Endothelial cell of umbilical vein (primary cell): Measurements from ENCODE around the gene KRTAP13-2. TPM values are rescaled to one million over a fixed set of nuclear protein-coding genes. Genes with fewer than 3 reads are reported as not detected.

Experiments
- BruUV-seq: library from RNA; stranded (reverse); fragments of 400-500 nt; replicated peaks from 2 replicates; lab custom pipeline; 2021; lab: Mats Ljungman, UMichigan
- CTCF ChIA-PET: fragments of 300-600, 350-600 bp; sonication (Branson Sonifier 250); formaldehyde crosslinking; loops from one replicate; lab custom pipeline; 2021; ENCODE audit warnings: antibody characterized with exemption, inconsistent platforms; lab: Charles Lee
- POLR2A ChIA-PET: fragments of 300-600, 350-600 bp; sonication (Branson Sonifier 250); formaldehyde crosslinking; loops from one replicate; lab custom pipeline; 2021; ENCODE audit warnings: antibody characterized with exemption, inconsistent platforms; lab: Charles Lee
- DNase-seq: peaks from one replicate; pipeline ENCODE4 v3.0.0-alpha.2; 2011; ENCODE audit warnings: low read depth, low spot score
- FAIRE-seq: peaks from 2 replicates; lab custom pipeline; 2011; peaks lifted over from hg19 to GRCh38; lab: Jason Lieb, UNC
- H2AFZ ChIP-seq: 2 replicates; pipeline ENCODE4 v1.6.0; 2012; ENCODE audit warnings: low read depth, low read length, control low read depth, inconsistent platforms
- H3K27ac ChIP-seq: 2 replicates; pipeline ENCODE4 v1.5.1; 2011; ENCODE audit warnings: low read depth, mild to moderate bottlenecking, control low read depth, low read length, moderate library complexity; ENCODE audit not compliant: insufficient read depth
- H3K27me3 ChIP-seq, 2 experiments: 2 replicates each; pipeline versions ENCODE4 v1.6.0 to v1.6.1; 2011; ENCODE audit warnings: low read length in 2 of 2, mixed read lengths in 1 of 2; ENCODE audit not compliant: control insufficient read depth in 2 of 2, insufficient read depth in 2 of 2
- H3K36me3 ChIP-seq, 2 experiments: 2 replicates in 1 of 2; 3 replicates in 1 of 2; pipeline ENCODE4 v1.5.1; 2011; ENCODE audit warnings: low read length in 2 of 2, mild to moderate bottlenecking in 1 of 2, moderate library complexity in 1 of 2; ENCODE audit not compliant: control insufficient read depth in 2 of 2, insufficient read depth in 2 of 2; ENCODE audit errors: extremely low read depth in 1 of 2
- H3K4me1 ChIP-seq: 3 replicates; pipeline ENCODE4 v1.5.1; 2011; ENCODE audit warnings: mild to moderate bottlenecking, low read length; ENCODE audit not compliant: control insufficient read depth, insufficient read depth; ENCODE audit errors: extremely low read depth
- H3K4me2 ChIP-seq: 2 replicates; pipeline ENCODE4 v1.6.1; 2011; ENCODE audit warnings: low read length, control low read depth, mixed read lengths; ENCODE audit not compliant: insufficient read depth
- H3K4me3 ChIP-seq, 3 experiments: fragments of 200-600 bp in 1 of 3; sonication (generic), shearing (Covaris generic) in 1 of 3; replicated peaks in 1 of 3; 2 replicates each; pipeline ENCODE4 v1.5.1; 2011 to 2016; ENCODE audit warnings: control low read depth in 3 of 3, low read length in 3 of 3, mild to moderate bottlenecking in 2 of 3, inconsistent platforms in 1 of 3, low read depth in 1 of 3, moderate library complexity in 1 of 3; ENCODE audit not compliant: insufficient read depth in 1 of 3
- H3K79me2 ChIP-seq: 2 replicates; pipeline ENCODE4 v1.6.0; 2012; ENCODE audit warnings: low read length, inconsistent platforms; ENCODE audit not compliant: control insufficient read depth, insufficient read depth
- H3K9ac ChIP-seq: replicated peaks from 2 replicates; pipeline ENCODE3; 2011; ENCODE audit warnings: low read length, control low read depth; ENCODE audit not compliant: insufficient read depth; ENCODE audit errors: extremely low read depth
- H3K9me1 ChIP-seq: replicated peaks from 3 replicates; pipeline ENCODE4 v1.6.0; 2011; ENCODE audit warnings: mild to moderate bottlenecking, low read length; ENCODE audit not compliant: control insufficient read depth, insufficient read depth; ENCODE audit errors: extremely low read depth
- H3K9me3 ChIP-seq: replicated peaks from 2 replicates; pipeline ENCODE4 v1.5.1; 2012; ENCODE audit warnings: low read length, inconsistent platforms; ENCODE audit not compliant: control insufficient read depth, insufficient read depth
- H4K20me1 ChIP-seq: replicated peaks from 2 replicates; pipeline ENCODE3; 2011; ENCODE audit warnings: mild to moderate bottlenecking, low read length; ENCODE audit not compliant: control insufficient read depth, insufficient read depth; ENCODE audit errors: extremely low read depth
- CTCF ChIP-seq, 2 donors: IDR thresholded peaks; 1 replicate in 1 of 2; 2 replicates in 1 of 2; pipeline ENCODE4 v1.5.1; 2011; ENCODE audit warnings: low read length in 2 of 2, mild to moderate bottlenecking in 2 of 2, moderate library complexity in 2 of 2, control low read depth in 1 of 2, inconsistent platforms in 1 of 2, low read depth in 1 of 2; ENCODE audit not compliant: insufficient read depth in 1 of 2; ENCODE audit errors: extremely low read depth in 1 of 2
- EZH2 ChIP-seq: IDR thresholded peaks from 2 replicates; pipeline ENCODE4 v1.6.1; 2012; ENCODE audit warnings: borderline replicate concordance, low read depth, mild to moderate bottlenecking, moderate library complexity, low read length, inconsistent platforms; ENCODE audit not compliant: severe bottlenecking
- FOS ChIP-seq: IDR thresholded peaks from 2 replicates; pipeline ENCODE4 v1.6.1; 2011; ENCODE audit warnings: mild to moderate bottlenecking, low read length, moderate library complexity, borderline replicate concordance; ENCODE audit not compliant: insufficient read depth
- POLR2A ChIP-seq: IDR thresholded peaks from 2 replicates; pipeline ENCODE4 v1.6.1; 2012; ENCODE audit warnings: low read depth, mild to moderate bottlenecking, control low read depth, low read length
- POLR2AphosphoS5 ChIP-seq: IDR thresholded peaks from 2 replicates; pipeline ENCODE4 v1.6.1; 2012; ENCODE audit warnings: low read depth, mild to moderate bottlenecking, control low read depth, low read length, moderate library complexity; ENCODE audit not compliant: insufficient read depth
- dilution Hi-C: fragments of 300-500 bp; cut with MboI; formaldehyde crosslinking; loops from one replicate; pipeline ENCODE4 v1.15.0; 2019; ENCODE audit warnings: low sequenced_read_pairs; ENCODE audit not compliant: extremely low pct_ligation_motif_present
- intact Hi-C: fragments of 100-400 bp; cut with micrococcal nuclease; formaldehyde crosslinking; loops from one replicate; pipeline ENCODE4 v1.10.0; 2022
- microRNA-seq: library from miRNA; unstranded; fragments of <30 nt; microRNA quantifications from one replicate; pipeline ENCODE4 v1.2.0, GENCODE V29; 2021; ENCODE audit warnings: borderline number of aligned reads, borderline replicate concordance
- polyA plus RNA-seq, 4 experiments: library from polyadenylated mRNA; depleted of rRNA in 3 of 4; stranded (reverse) in 3 of 4; unstranded in 1 of 4; fragments of >200 nt; gene quantifications; 2 replicates each; pipeline versions ENCODE4 v1.2.1 to v1.2.3, GENCODE V29; 2011 to 2012; ENCODE audit warnings: missing spikeins in 1 of 4
- small RNA-seq: library from RNA; depleted of rRNA; stranded (forward); fragments of <200 nt; gene quantifications from one replicate; pipeline ENCODE3, GENCODE V24; 2012; ENCODE audit warnings: low replicate concordance, low read depth; ENCODE audit not compliant: insufficient read depth, insufficient read length
- total RNA-seq: library from RNA; stranded (reverse); gene quantifications from 2 replicates; pipeline ENCODE4 v1.2.3, GENCODE V29; 2021

The KRTAP13-2 gene
- total and polyA plus RNA-seq, 2 donors (not counting 3 experiments of a cell fraction or from before 2014, with no cell fraction given) = not detected

DNA sequence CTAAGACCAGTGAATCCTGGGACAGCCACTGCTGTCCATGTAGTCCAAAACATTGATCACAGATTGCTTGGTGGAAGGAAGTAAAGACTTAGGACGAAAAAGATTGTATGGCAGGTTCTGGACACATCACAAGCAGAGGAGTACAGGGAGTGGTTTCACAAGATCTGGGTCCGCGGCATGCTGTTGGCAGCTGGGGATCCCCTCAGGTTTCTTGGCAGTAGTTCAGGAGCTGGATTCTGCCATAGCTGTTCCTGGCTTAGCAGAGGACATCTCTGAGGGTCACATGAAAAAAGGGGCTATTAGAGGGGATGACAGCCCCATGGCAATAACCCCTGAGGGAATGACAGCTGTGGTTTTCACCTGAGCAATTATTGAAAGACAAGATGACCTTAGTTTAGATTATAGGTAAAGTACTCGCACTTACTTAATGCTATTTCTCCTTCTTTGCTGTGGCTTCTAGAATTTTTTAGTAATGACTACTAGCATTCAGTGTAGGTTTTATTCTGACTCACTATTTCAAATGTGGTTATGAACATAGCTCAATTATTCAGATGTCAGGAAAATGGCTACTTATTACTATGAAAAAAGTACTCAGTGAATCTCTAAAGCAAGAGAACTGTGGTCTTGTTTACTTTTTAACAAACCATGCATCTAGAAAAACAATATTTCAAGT is 42.7 kb downstream of the KRTAP13-2 start:
- ChIA-PET CTCF (interaction anchor here (1.0 kb wide), 1 partner anchor 20 kb away, joined by 3 read pairs; no protein-coding TSS in a partner anchor), POLR2A (no interaction called here)
- H3K9ac ChIP-seq = no peak overlapping the region
- dilution Hi-C loops = no loop called here
- H4K20me1 ChIP-seq = no peaks in the 10 kb centered on the region
- no TSS peak for BruUV-seq
- no peak overlapping the region for H3K4me3 ChIP-seq
- TF ChIP-seq EZH2 (no peak), FOS (no peak), POLR2AphosphoS5 (no peak), POLR2A (no peak), CTCF (IDR thresholded peaks at IDR 0.05; ENCODE audit: extremely low read depth in 1 of 2, insufficient read depth in 1 of 2, low read depth in 1 of 2, low read length in 2 of 2) (no peak)
- no peak overlapping the region for H2AFZ ChIP-seq
- H3K4me2 ChIP-seq = no peak overlapping the region
- no peaks in the 10 kb centered on the region for H3K36me3 ChIP-seq
- no peaks in the 10 kb centered on the region for H3K4me1 ChIP-seq
- no peaks in the 10 kb centered on the region for H3K9me1 ChIP-seq
- FAIRE-seq (no peak), DNase-seq (no peak)
- H3K79me2 ChIP-seq = no peaks in the 10 kb centered on the region
- H3K9me3 ChIP-seq = peaks cover 2% of the 10 kb centered on the region
- intact Hi-C loops = no loop called here
- no peak overlapping the region for H3K27ac ChIP-seq
- H3K27me3 ChIP-seq = no peaks in the 10 kb centered on the region

DNA sequence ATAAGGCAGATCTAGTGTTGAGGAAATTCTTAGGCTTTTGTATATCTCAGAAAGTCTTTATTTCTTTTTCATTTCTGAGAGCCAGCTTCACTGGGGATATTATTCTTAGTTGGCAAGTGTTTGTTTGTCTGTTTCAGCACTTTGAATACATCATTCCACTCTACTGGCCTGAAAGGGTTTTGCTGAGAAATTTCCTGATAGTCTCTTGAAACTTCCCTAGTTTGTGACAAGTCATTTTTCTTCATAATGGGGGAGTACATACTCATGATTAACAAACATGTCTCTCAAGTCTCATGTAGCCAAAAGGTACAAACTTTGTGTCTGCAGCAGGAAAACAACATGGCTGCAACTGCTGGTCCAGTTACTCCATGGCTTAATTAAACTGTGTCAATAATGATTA is 45.7 kb downstream of the KRTAP13-2 start:
- POLR2A ChIA-PET = no interaction called here
- Histone ChIP-seq H3K4me2 (no peak overlapping the region), H3K4me1 (no peaks in the 10 kb centered on the region), H2AFZ (no peak overlapping the region), H3K4me3 (no peak overlapping the region), H4K20me1 (no peaks in the 10 kb centered on the region), H3K9me3 (peaks cover 2% of the 10 kb centered on the region), H3K9me1 (no peaks in the 10 kb centered on the region), H3K27me3 (no peaks in the 10 kb centered on the region), H3K36me3 (no peaks in the 10 kb centered on the region), H3K9ac (no peak overlapping the region), H3K79me2 (no peaks in the 10 kb centered on the region), H3K27ac (no peak overlapping the region)
- TF ChIP-seq EZH2 = no peak
- dilution Hi-C loops = no loop called here
- no peak for FAIRE-seq
- CTCF ChIA-PET = no interaction called here
- no TSS peak for BruUV-seq
- DNase-seq = no peak
- intact Hi-C loops = no loop called here

Small RNAs within 50 kb of the gene (microRNA-seq; reads per million reads assigned to microRNA genes)
- not detected for gene MIR4327

Small RNAs within 50 kb of the gene (small RNA-seq; reads per million reads assigned to genes)
- not detected for gene KRTAP23-1
- not detected for gene MIR4327

Other genes with a start within 250 kb of the KRTAP13-2 start
- gene CLDN17, start 205.5 kb downstream of the KRTAP13-2 start, total RNA-seq = not detected in 2 replicates
- gene CLDN17, start 205.5 kb downstream of the KRTAP13-2 start, polyA plus RNA-seq = not detected in 2 replicates
- not detected in 2 replicates for gene CLDN8, start 156.2 kb downstream of the KRTAP13-2 start, total RNA-seq
- gene CLDN8, start 156.2 kb downstream of the KRTAP13-2 start, polyA plus RNA-seq = not detected in 2 replicates
- gene KRTAP24-1, start 89.3 kb downstream of the KRTAP13-2 start, total RNA-seq = not detected in 2 replicates
- gene KRTAP24-1, start 89.3 kb downstream of the KRTAP13-2 start, polyA plus RNA-seq = not detected in 2 replicates
- gene KRTAP25-1, start 82.8 kb downstream of the KRTAP13-2 start, total RNA-seq = not detected in 2 replicates
- gene KRTAP25-1, start 82.8 kb downstream of the KRTAP13-2 start, polyA plus RNA-seq = not detected in 2 replicates
- gene KRTAP26-1, start 52.0 kb downstream of the KRTAP13-2 start, total RNA-seq = not detected in 2 replicates
- gene KRTAP26-1, start 52.0 kb downstream of the KRTAP13-2 start, polyA plus RNA-seq = not detected in 2 replicates
- gene KRTAP27-1, start 34.6 kb downstream of the KRTAP13-2 start, total RNA-seq = not detected in 2 replicates
- gene KRTAP27-1, start 34.6 kb downstream of the KRTAP13-2 start, polyA plus RNA-seq = not detected in 2 replicates
- not detected in 2 replicates for gene KRTAP23-1, start 23.7 kb downstream of the KRTAP13-2 start, total RNA-seq
- gene KRTAP23-1, start 23.7 kb downstream of the KRTAP13-2 start, polyA plus RNA-seq = not detected in 2 replicates
- gene KRTAP13-1, start 23.8 kb upstream of the KRTAP13-2 start, total RNA-seq = not detected in 2 replicates
- gene KRTAP13-1, start 23.8 kb upstream of the KRTAP13-2 start, polyA plus RNA-seq = not detected in 2 replicates
- gene KRTAP13-3, start 53.7 kb upstream of the KRTAP13-2 start, total RNA-seq = not detected in 2 replicates
- not detected in 2 replicates for gene KRTAP13-3, start 53.7 kb upstream of the KRTAP13-2 start, polyA plus RNA-seq
- not detected in 2 replicates for gene KRTAP13-4, start 57.9 kb upstream of the KRTAP13-2 start, total RNA-seq
- not detected in 2 replicates for gene KRTAP13-4, start 57.9 kb upstream of the KRTAP13-2 start, polyA plus RNA-seq
- not detected in 2 replicates for gene KRTAP15-1, start 68.0 kb upstream of the KRTAP13-2 start, total RNA-seq
- not detected in 2 replicates for gene KRTAP15-1, start 68.0 kb upstream of the KRTAP13-2 start, polyA plus RNA-seq
- not detected in 2 replicates for gene KRTAP19-1, start 108.1 kb upstream of the KRTAP13-2 start, total RNA-seq
- gene KRTAP19-1, start 108.1 kb upstream of the KRTAP13-2 start, polyA plus RNA-seq = not detected in 2 replicates
- not detected in 2 replicates for gene KRTAP19-2, start 115.2 kb upstream of the KRTAP13-2 start, total RNA-seq
- gene KRTAP19-2, start 115.2 kb upstream of the KRTAP13-2 start, polyA plus RNA-seq = not detected in 2 replicates
- not detected in 2 replicates for gene KRTAP19-3, start 119.7 kb upstream of the KRTAP13-2 start, total RNA-seq
- gene KRTAP19-3, start 119.7 kb upstream of the KRTAP13-2 start, polyA plus RNA-seq = not detected in 2 replicates
- gene KRTAP19-4, start 124.9 kb upstream of the KRTAP13-2 start, total RNA-seq = not detected in 2 replicates
- gene KRTAP19-4, start 124.9 kb upstream of the KRTAP13-2 start, polyA plus RNA-seq = not detected in 2 replicates
- gene KRTAP19-5, start 129.9 kb upstream of the KRTAP13-2 start, total RNA-seq = not detected in 2 replicates
- not detected in 2 replicates for gene KRTAP19-5, start 129.9 kb upstream of the KRTAP13-2 start, polyA plus RNA-seq
- gene KRTAP19-6, start 169.6 kb upstream of the KRTAP13-2 start, total RNA-seq = not detected in 2 replicates
- not detected in 2 replicates for gene KRTAP19-6, start 169.6 kb upstream of the KRTAP13-2 start, polyA plus RNA-seq
- gene KRTAP19-7, start 189.0 kb upstream of the KRTAP13-2 start, total RNA-seq = not detected in 2 replicates
- gene KRTAP19-7, start 189.0 kb upstream of the KRTAP13-2 start, polyA plus RNA-seq = not detected in 2 replicates
- gene KRTAP22-2, start 218.1 kb upstream of the KRTAP13-2 start, total RNA-seq = not detected in 2 replicates
- not detected in 2 replicates for gene KRTAP22-2, start 218.1 kb upstream of the KRTAP13-2 start, polyA plus RNA-seq
- not detected in 2 replicates for gene KRTAP6-3, start 220.2 kb upstream of the KRTAP13-2 start, total RNA-seq
- not detected in 2 replicates for gene KRTAP6-3, start 220.2 kb upstream of the KRTAP13-2 start, polyA plus RNA-seq
- not detected in 2 replicates for gene KRTAP6-2, start 226.6 kb upstream of the KRTAP13-2 start, total RNA-seq
- not detected in 2 replicates for gene KRTAP6-2, start 226.6 kb upstream of the KRTAP13-2 start, polyA plus RNA-seq
- not detected in 2 replicates for gene KRTAP22-1, start 228.8 kb upstream of the KRTAP13-2 start, total RNA-seq
- not detected in 2 replicates for gene KRTAP22-1, start 228.8 kb upstream of the KRTAP13-2 start, polyA plus RNA-seq
- gene KRTAP6-1, start 241.7 kb upstream of the KRTAP13-2 start, total RNA-seq = not detected in 2 replicates
- gene KRTAP6-1, start 241.7 kb upstream of the KRTAP13-2 start, polyA plus RNA-seq = not detected in 2 replicates
- not detected in 2 replicates for gene KRTAP20-1, start 244.2 kb upstream of the KRTAP13-2 start, total RNA-seq
- gene KRTAP20-1, start 244.2 kb upstream of the KRTAP13-2 start, polyA plus RNA-seq = not detected in 2 replicates
- gene KRTAP20-4, start 248.4 kb upstream of the KRTAP13-2 start, total RNA-seq = not detected in 2 replicates
- gene KRTAP20-4, start 248.4 kb upstream of the KRTAP13-2 start, polyA plus RNA-seq = not detected in 2 replicates